Measurements from ENCODE around the gene TAF1A.

TAF1A gene

GRCh38 chr1:222618880-222619596 is 29.3 kb upstream of the TAF1A start:
- no peak overlapping the region; the same call in 1 of the 2 replicates for H3K27ac ChIP-seq (replicated peaks)
- TF ChIP-seq, protein P1, sequence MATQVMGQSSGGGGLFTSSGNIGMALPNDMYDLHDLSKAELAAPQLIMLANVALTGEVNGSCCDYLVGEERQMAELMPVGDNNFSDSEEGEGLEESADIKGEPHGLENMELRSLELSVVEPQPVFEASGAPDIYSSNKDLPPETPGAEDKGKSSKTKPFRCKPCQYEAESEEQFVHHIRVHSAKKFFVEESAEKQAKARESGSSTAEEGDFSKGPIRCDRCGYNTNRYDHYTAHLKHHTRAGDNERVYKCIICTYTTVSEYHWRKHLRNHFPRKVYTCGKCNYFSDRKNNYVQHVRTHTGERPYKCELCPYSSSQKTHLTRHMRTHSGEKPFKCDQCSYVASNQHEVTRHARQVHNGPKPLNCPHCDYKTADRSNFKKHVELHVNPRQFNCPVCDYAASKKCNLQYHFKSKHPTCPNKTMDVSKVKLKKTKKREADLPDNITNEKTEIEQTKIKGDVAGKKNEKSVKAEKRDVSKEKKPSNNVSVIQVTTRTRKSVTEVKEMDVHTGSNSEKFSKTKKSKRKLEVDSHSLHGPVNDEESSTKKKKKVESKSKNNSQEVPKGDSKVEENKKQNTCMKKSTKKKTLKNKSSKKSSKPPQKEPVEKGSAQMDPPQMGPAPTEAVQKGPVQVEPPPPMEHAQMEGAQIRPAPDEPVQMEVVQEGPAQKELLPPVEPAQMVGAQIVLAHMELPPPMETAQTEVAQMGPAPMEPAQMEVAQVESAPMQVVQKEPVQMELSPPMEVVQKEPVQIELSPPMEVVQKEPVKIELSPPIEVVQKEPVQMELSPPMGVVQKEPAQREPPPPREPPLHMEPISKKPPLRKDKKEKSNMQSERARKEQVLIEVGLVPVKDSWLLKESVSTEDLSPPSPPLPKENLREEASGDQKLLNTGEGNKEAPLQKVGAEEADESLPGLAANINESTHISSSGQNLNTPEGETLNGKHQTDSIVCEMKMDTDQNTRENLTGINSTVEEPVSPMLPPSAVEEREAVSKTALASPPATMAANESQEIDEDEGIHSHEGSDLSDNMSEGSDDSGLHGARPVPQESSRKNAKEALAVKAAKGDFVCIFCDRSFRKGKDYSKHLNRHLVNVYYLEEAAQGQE (IDR thresholded peaks at IDR 0.05; ENCODE audit: insufficient replicate concordance, low read depth), result no peak
- no peak for TF ChIP-seq GABPA (IDR thresholded peaks at IDR 0.05; ENCODE audit: low read depth)
- TF ChIP-seq CTCF (IDR thresholded peaks at IDR 0.05; ENCODE audit: insufficient read depth, low read length), result no peak
- no peak for TF ChIP-seq SPI1 (IDR thresholded peaks at IDR 0.05; ENCODE audit: borderline replicate concordance, low read depth)
- no peak for TF ChIP-seq POLR2AphosphoS5 (IDR thresholded peaks at IDR 0.05; ENCODE audit: low read depth)
- H3K27me3 ChIP-seq (ENCODE audit: insufficient read depth, poor library complexity, severe bottlenecking), result no peaks in the 10 kb centered on the region
- peak in 1 of 2 experiments; percentile 45 for DNase-seq (ENCODE audit: low read depth in 1 of 2, low spot score in 1 of 2)
- H3K4me3 ChIP-seq (replicated peaks; ENCODE audit: insufficient read depth, low read length), result peak overlapping the region; percentile 92

DNA sequence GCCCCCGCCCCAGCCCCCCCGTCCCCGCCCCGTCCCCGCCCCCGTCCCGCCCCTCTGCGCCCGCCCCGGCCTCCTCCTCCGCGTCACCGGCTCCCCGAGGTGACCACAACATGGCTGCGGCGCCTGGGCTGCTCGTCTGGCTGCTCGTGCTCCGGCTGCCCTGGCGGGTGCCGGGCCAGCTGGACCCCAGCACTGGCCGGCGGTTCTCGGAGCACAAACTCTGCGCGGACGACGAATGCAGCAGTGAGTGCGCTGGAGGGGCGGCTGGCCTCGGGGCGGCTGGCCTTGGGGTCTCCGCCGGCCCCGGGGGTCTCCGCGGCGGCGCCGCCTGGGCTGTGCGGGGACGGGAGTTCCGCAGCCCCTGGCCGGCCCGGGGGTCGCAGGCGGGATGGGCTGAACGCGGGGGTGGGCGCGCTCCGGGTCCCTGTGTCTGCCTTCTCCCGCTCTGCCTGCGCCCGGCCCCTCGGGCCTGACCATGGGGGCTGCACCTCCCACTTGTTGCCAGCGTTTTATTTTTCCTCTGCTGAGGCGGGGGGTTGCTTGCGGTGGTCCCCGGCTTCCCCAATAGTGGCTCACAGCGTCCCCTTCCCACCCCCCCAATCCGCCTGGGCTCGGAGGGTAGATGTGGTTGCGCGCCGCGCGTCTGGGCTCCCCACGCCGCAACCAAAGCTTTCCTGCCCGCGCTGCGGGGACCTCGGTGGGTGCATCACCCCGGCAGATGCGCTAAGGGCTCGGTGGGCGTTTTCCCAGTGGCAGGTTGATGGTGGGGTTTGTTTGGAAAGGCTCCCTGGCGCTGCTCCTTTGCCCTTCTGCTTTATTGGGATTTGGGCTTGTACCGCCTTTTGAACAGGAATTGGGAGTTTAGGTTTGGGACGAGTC is 28.5 kb upstream of the TAF1A start, which contains the start of gene MIA3:
TSS of gene MIA3 (plus strand) at position 97 of the 879 bp plus-strand sequence. CDS start at position 111, 14 bp downstream.
- peak; percentile 50 to 68 for DNase-seq (ENCODE audit: low read depth in 1 of 2, low spot score in 1 of 2)
- Histone ChIP-seq H3K27ac (replicated peaks) (peak within 1 kb of the TSS; percentile 56), H3K4me3 (replicated peaks; ENCODE audit: insufficient read depth, low read length) (peak within 1 kb of the TSS; percentile 92), H3K27me3 (ENCODE audit: insufficient read depth, poor library complexity, severe bottlenecking) (no peaks in the 10 kb centered on the region)
- TF ChIP-seq CTCF (IDR thresholded peaks at IDR 0.05; ENCODE audit: insufficient read depth, low read length) (no peak), GABPA (IDR thresholded peaks at IDR 0.05; ENCODE audit: low read depth) (no peak), POLR2AphosphoS5 (IDR thresholded peaks at IDR 0.05; ENCODE audit: low read depth) (peak; percentile 61; the same call in 1 of the 2 replicates)
- TF ChIP-seq, protein P1 (IDR thresholded peaks at IDR 0.05; ENCODE audit: insufficient replicate concordance, low read depth), result peak; percentile 76

- TF ChIP-seq CTCF (IDR thresholded peaks at IDR 0.05; ENCODE audit: insufficient read depth, low read length) (no peak), POLR2AphosphoS5 (IDR thresholded peaks at IDR 0.05; ENCODE audit: low read depth) (0 out of 2 replicates have a peak, but pooled peaks have one; percentile 3)
- Histone ChIP-seq H3K27me3 (ENCODE audit: insufficient read depth, poor library complexity, severe bottlenecking) (no peaks in the 10 kb centered on the region), H3K4me3 (replicated peaks; ENCODE audit: insufficient read depth, low read length) (peak overlapping the region; percentile 79), H3K27ac (replicated peaks) (no peak overlapping the region)
- DNase-seq (ENCODE audit: low read depth in 1 of 2, low spot score in 1 of 2), result peak; percentile 73 to 74
Observed at GRCh38 chr1:222617367-222617951, 27.7 kb upstream of the TAF1A start.
